GM19043 (cell line): ENCODE results near the gene USP17L21.
"Not testable (repeated sequence)": the region's sequence is repeated elsewhere in the genome, so short reads cannot be mapped to it uniquely, and the experiment has no call there.

Source experiments
- ATAC-seq: cut with Tn5 transposase; IDR thresholded peaks from one replicate; pipeline ENCODE4 v1.9.1; 2021; ENCODE audit warnings: low read depth; ENCODE audit not compliant: unreplicated experiment

USP17L21 gene

GRCh38 chr4:9262572-9262971 is at the start of gene USP17L21:
Gene USP17L21, plus strand, starts transcription at chr4:9262872. Its CDS starts 0 bp downstream, at chr4:9262872.
- ATAC-seq: not testable (repeated sequence)

- ATAC-seq: not testable (repeated sequence)
Measured at GRCh38 chr4:9214701-9215100, 48.0 kb upstream of the USP17L21 start.

- ATAC-seq: not testable (repeated sequence)
Measured at GRCh38 chr4:9215105-9215504, 47.6 kb upstream of the USP17L21 start, which contains the start of gene USP17L11. Gene USP17L11, plus strand, starts transcription at chr4:9215405. Its CDS starts 0 bp downstream, at chr4:9215405.

- ATAC-seq: not testable (repeated sequence)
Measured at GRCh38 chr4:9219852-9220251, 42.8 kb upstream of the USP17L21 start, which contains the start of gene USP17L12. Gene USP17L12, plus strand, starts transcription at chr4:9220152. Its CDS starts 0 bp downstream, at chr4:9220152.

GRCh38 chr4:9224596-9224995 is 38.1 kb upstream of the USP17L21 start, which contains the start of gene USP17L13:
Gene USP17L13, plus strand, starts transcription at chr4:9224896. Its CDS starts 0 bp downstream, at chr4:9224896.
- not testable (repeated sequence) for ATAC-seq

- not testable (repeated sequence) for ATAC-seq
Measured at GRCh38 chr4:9230249-9230648, 32.4 kb upstream of the USP17L21 start.

GRCh38 chr4:9234085-9234484 is 28.6 kb upstream of the USP17L21 start, which contains the start of gene USP17L15:
Gene USP17L15, plus strand, starts transcription at chr4:9234385. Its CDS starts 0 bp downstream, at chr4:9234385.
- not testable (repeated sequence) for ATAC-seq

GRCh38 chr4:9238461-9238860 is 24.2 kb upstream of the USP17L21 start:
- ATAC-seq: not testable (repeated sequence)

GRCh38 chr4:9243579-9243978 is 19.1 kb upstream of the USP17L21 start, which contains the start of gene USP17L17:
Gene USP17L17, plus strand, starts transcription at chr4:9243879. Its CDS starts 0 bp downstream, at chr4:9243879.
- not testable (repeated sequence) for ATAC-seq

GRCh38 chr4:9247953-9248680 is 14.6 kb upstream of the USP17L21 start, which contains the start of gene USP17L18:
Gene USP17L18, plus strand, starts transcription at chr4:9248630. Its CDS starts 0 bp downstream, at chr4:9248630.
- not testable (repeated sequence) for ATAC-seq

- not testable (repeated sequence) for ATAC-seq
Measured at GRCh38 chr4:9253078-9253477, 9.6 kb upstream of the USP17L21 start, which contains the start of gene USP17L19. Gene USP17L19, plus strand, starts transcription at chr4:9253378. Its CDS starts 0 bp downstream, at chr4:9253378.

GRCh38 chr4:9257824-9258223 is 4.8 kb upstream of the USP17L21 start, which contains the start of gene USP17L20:
Gene USP17L20, plus strand, starts transcription at chr4:9258124. Its CDS starts 0 bp downstream, at chr4:9258124.
- ATAC-seq: not testable (repeated sequence)

- ATAC-seq: not testable (repeated sequence)
Measured at GRCh38 chr4:9267319-9267718, 4.6 kb downstream of the USP17L21 start, which contains the start of gene USP17L22. Gene USP17L22, plus strand, starts transcription at chr4:9267619. Its CDS starts 0 bp downstream, at chr4:9267619.

- ATAC-seq: not testable (repeated sequence)
Measured at GRCh38 chr4:9271719-9272118, 9.0 kb downstream of the USP17L21 start.
